ENCODE measurements around the gene MYH14.
"Not testable (repeated sequence)": the region's sequence is repeated elsewhere in the genome, so short reads cannot be mapped to it uniquely, and the experiment has no call there.

Gene MYH14

DNA sequence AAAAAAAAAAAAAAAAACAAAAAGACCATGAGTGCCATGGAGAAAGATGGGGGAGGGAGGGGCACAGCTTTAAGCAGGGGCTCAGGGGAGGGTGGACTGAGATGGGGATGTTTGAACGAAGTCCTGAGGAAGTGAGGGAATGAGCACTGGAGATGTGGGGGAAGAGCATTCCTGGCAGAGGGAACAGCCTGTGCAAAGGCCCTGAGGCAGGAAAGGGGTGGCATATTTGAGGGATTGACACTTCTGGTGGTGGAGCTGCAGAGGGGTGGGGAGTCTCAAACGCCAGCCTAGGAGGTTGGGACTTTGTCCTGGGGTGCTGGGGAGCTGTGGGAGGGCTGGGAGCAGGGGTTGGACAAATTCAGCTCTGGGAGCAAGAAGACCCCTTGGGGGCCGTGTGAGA lies 29.2 kb downstream of the MYH14 start:
- H3K36me3 ChIP-seq (ENCODE audit: control insufficient read depth in 4 of 4, insufficient read depth in 4 of 4, low read length in 3 of 4) = no peaks in the 10 kb centered on the region
- POLR2A ChIA-PET = no interaction called here
- H3K9me3 ChIP-seq (ENCODE audit: control extremely low read depth in 1 of 5, control insufficient read depth in 4 of 5, insufficient read depth in 2 of 5, low read depth in 1 of 5, low read length in 4 of 5) = no peaks in the 10 kb centered on the region
- WGBS (ENCODE audit: insufficient coverage) = 79% methylated on average over 3 of the region's 3 CpGs
- CTCF ChIA-PET = no interaction called here
- no peak overlapping the region for H3K27ac ChIP-seq (ENCODE audit: insufficient read depth in 1 of 2, low read depth in 1 of 2, low read length in 2 of 2, poor library complexity in 1 of 2, severe bottlenecking in 2 of 2)
- no peak overlapping the region for H3K4me3 ChIP-seq (ENCODE audit: control insufficient read depth in 1 of 7, extremely low read depth in 1 of 7, insufficient read depth in 4 of 7, low read depth in 2 of 7, low read length in 6 of 7)
- no peaks in the 10 kb centered on the region for H3K4me1 ChIP-seq (ENCODE audit: control extremely low read depth in 1 of 4, control insufficient read depth in 4 of 4, insufficient read depth in 4 of 4, low read length in 3 of 4)
- DNase-seq = no peak
- H3K27me3 ChIP-seq (replicated peaks in 2 of 5; ENCODE audit: control insufficient read depth in 4 of 5, insufficient read depth in 5 of 5, low read length in 4 of 5) = peaks cover 0 to 44% (median 0%) of the 10 kb centered on the region in 5 experiments

DNA sequence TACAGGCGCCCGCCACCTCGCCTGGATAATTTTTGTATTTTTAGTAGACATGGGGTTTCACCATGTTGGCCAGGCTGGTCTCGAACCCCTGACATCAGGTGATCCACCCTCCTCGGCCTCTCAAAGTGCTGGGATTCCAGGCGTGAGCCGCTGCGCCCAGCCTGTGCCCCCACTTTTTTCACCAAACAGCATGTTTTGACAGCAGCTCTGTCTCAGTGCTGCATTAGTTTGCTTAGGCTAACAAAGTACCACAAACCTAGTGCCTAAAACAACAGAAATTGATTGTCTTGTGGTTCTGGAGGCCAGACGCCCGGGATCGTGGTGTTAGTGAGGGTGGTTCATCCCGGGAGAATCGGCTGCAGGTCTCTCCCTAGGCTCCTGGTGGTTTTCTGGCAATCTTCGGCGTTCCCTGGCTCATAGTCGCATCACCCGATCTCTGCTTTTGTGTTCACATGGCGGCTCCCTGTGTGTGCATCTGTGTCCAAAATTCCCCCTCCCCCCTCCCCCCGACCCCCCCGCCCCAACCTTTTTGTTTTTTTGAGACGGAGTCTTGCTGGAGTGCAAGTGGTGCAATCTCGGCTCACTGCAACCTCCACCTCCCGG lies 30.0 kb downstream of the MYH14 start:
- ChIA-PET POLR2A (no interaction called here), CTCF (no interaction called here)
- H3K27ac ChIP-seq (ENCODE audit: insufficient read depth in 1 of 2, low read depth in 1 of 2, low read length in 2 of 2, poor library complexity in 1 of 2, severe bottlenecking in 2 of 2) = no peak overlapping the region
- no peaks in the 10 kb centered on the region for H3K36me3 ChIP-seq (ENCODE audit: control insufficient read depth in 4 of 4, insufficient read depth in 4 of 4, low read length in 3 of 4)
- WGBS (ENCODE audit: insufficient coverage) = 80% methylated on average over 11 of the region's 23 CpGs
- H3K4me3 ChIP-seq (ENCODE audit: control insufficient read depth in 1 of 7, extremely low read depth in 1 of 7, insufficient read depth in 4 of 7, low read depth in 2 of 7, low read length in 6 of 7) = no peak overlapping the region
- peaks cover 0 to 46% (median 0%) of the 10 kb centered on the region in 5 experiments for H3K27me3 ChIP-seq (replicated peaks in 2 of 5; ENCODE audit: control insufficient read depth in 4 of 5, insufficient read depth in 5 of 5, low read length in 4 of 5)
- no peak for DNase-seq
- H3K9me3 ChIP-seq (ENCODE audit: control extremely low read depth in 1 of 5, control insufficient read depth in 4 of 5, insufficient read depth in 2 of 5, low read depth in 1 of 5, low read length in 4 of 5) = no peaks in the 10 kb centered on the region
- no peaks in the 10 kb centered on the region for H3K4me1 ChIP-seq (ENCODE audit: control extremely low read depth in 1 of 4, control insufficient read depth in 4 of 4, insufficient read depth in 4 of 4, low read length in 3 of 4)

GRCh38 chr19:50237493-50237892 lies 34.1 kb downstream of the MYH14 start:
- WGBS (ENCODE audit: insufficient coverage) = 46% methylated on average over 8 of the region's 11 CpGs
- peaks cover 0 to 15% (median 0%) of the 10 kb centered on the region in 5 experiments for H3K27me3 ChIP-seq (replicated peaks in 2 of 5; ENCODE audit: control insufficient read depth in 4 of 5, insufficient read depth in 5 of 5, low read length in 4 of 5)
- H3K36me3 ChIP-seq (ENCODE audit: control insufficient read depth in 4 of 4, insufficient read depth in 4 of 4, low read length in 3 of 4); H3K27ac ChIP-seq (ENCODE audit: insufficient read depth in 1 of 2, low read depth in 1 of 2, low read length in 2 of 2, poor library complexity in 1 of 2, severe bottlenecking in 2 of 2); CTCF ChIA-PET; POLR2A ChIA-PET; H3K9me3 ChIP-seq (ENCODE audit: control extremely low read depth in 1 of 5, control insufficient read depth in 4 of 5, insufficient read depth in 2 of 5, low read depth in 1 of 5, low read length in 4 of 5); H3K4me1 ChIP-seq (ENCODE audit: control extremely low read depth in 1 of 4, control insufficient read depth in 4 of 4, insufficient read depth in 4 of 4, low read length in 3 of 4); H3K4me3 ChIP-seq (ENCODE audit: control insufficient read depth in 1 of 7, extremely low read depth in 1 of 7, insufficient read depth in 4 of 7, low read depth in 2 of 7, low read length in 6 of 7); DNase-seq: not testable (repeated sequence)

DNA sequence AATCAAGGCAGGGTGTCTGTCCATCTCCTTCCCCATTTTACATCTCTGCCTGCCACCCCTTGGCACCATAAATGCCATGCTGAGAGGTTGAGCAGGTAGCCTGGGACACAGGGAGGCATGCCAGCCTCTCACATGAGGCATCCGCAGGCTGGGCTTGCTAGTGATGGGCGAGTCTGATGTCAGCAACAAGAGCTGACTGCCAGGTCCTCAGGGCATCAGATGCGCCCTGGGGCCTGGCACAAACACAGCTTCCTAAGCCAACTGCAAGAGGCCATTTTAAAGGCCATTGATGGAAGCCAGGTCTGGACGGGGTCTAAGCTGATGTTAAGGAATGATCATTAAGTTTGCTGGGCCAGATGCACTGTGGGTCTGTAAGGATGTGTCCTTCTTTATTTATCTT lies 34.6 kb downstream of the MYH14 start:
- 98% methylated on average over 4 of the region's 4 CpGs for WGBS (ENCODE audit: insufficient coverage)
- H3K4me3 ChIP-seq (ENCODE audit: control insufficient read depth in 1 of 7, extremely low read depth in 1 of 7, insufficient read depth in 4 of 7, low read depth in 2 of 7, low read length in 6 of 7) = no peak overlapping the region
- no peaks in the 10 kb centered on the region for H3K9me3 ChIP-seq (ENCODE audit: control extremely low read depth in 1 of 5, control insufficient read depth in 4 of 5, insufficient read depth in 2 of 5, low read depth in 1 of 5, low read length in 4 of 5)
- no peak for DNase-seq
- H3K27me3 ChIP-seq (replicated peaks in 2 of 5; ENCODE audit: control insufficient read depth in 4 of 5, insufficient read depth in 5 of 5, low read length in 4 of 5) = peaks cover 0 to 15% (median 0%) of the 10 kb centered on the region in 5 experiments
- no peaks in the 10 kb centered on the region for H3K4me1 ChIP-seq (ENCODE audit: control extremely low read depth in 1 of 4, control insufficient read depth in 4 of 4, insufficient read depth in 4 of 4, low read length in 3 of 4)
- CTCF ChIA-PET = no interaction called here
- POLR2A ChIA-PET = no interaction called here
- H3K36me3 ChIP-seq (ENCODE audit: control insufficient read depth in 4 of 4, insufficient read depth in 4 of 4, low read length in 3 of 4) = no peaks in the 10 kb centered on the region
- H3K27ac ChIP-seq (ENCODE audit: insufficient read depth in 1 of 2, low read depth in 1 of 2, low read length in 2 of 2, poor library complexity in 1 of 2, severe bottlenecking in 2 of 2) = no peak overlapping the region

GRCh38 chr19:50239921-50240590 lies 36.6 kb downstream of the MYH14 start:
- Histone ChIP-seq H3K27ac (ENCODE audit: insufficient read depth in 1 of 2, low read depth in 1 of 2, low read length in 2 of 2, poor library complexity in 1 of 2, severe bottlenecking in 2 of 2) (no peak overlapping the region), H3K27me3 (replicated peaks in 2 of 5; ENCODE audit: control insufficient read depth in 4 of 5, insufficient read depth in 5 of 5, low read length in 4 of 5) (peaks cover 0 to 8% (median 0%) of the 10 kb centered on the region in 5 experiments), H3K4me3 (ENCODE audit: control insufficient read depth in 1 of 7, extremely low read depth in 1 of 7, insufficient read depth in 4 of 7, low read depth in 2 of 7, low read length in 6 of 7) (no peak overlapping the region), H3K36me3 (ENCODE audit: control insufficient read depth in 4 of 4, insufficient read depth in 4 of 4, low read length in 3 of 4) (no peaks in the 10 kb centered on the region), H3K9me3 (ENCODE audit: control extremely low read depth in 1 of 5, control insufficient read depth in 4 of 5, insufficient read depth in 2 of 5, low read depth in 1 of 5, low read length in 4 of 5) (no peaks in the 10 kb centered on the region), H3K4me1 (ENCODE audit: control extremely low read depth in 1 of 4, control insufficient read depth in 4 of 4, insufficient read depth in 4 of 4, low read length in 3 of 4) (no peaks in the 10 kb centered on the region)
- DNase-seq = no peak
- POLR2A ChIA-PET = interaction anchor here (0.6 kb wide), 1 partner anchor 29 kb away, joined by 3 read pairs; no protein-coding TSS in a partner anchor
- WGBS (ENCODE audit: insufficient coverage) = 95% methylated on average over 8 of the region's 11 CpGs
- CTCF ChIA-PET = no interaction called here

GRCh38 chr19:50242581-50242980 lies 39.2 kb downstream of the MYH14 start:
- peaks cover 0 to 8% (median 0%) of the 10 kb centered on the region in 5 experiments for H3K27me3 ChIP-seq (replicated peaks in 2 of 5; ENCODE audit: control insufficient read depth in 4 of 5, insufficient read depth in 5 of 5, low read length in 4 of 5)
- no peak overlapping the region for H3K27ac ChIP-seq (ENCODE audit: insufficient read depth in 1 of 2, low read depth in 1 of 2, low read length in 2 of 2, poor library complexity in 1 of 2, severe bottlenecking in 2 of 2)
- H3K4me3 ChIP-seq (ENCODE audit: control insufficient read depth in 1 of 7, extremely low read depth in 1 of 7, insufficient read depth in 4 of 7, low read depth in 2 of 7, low read length in 6 of 7) = no peak overlapping the region
- ChIA-PET CTCF (no interaction called here), POLR2A (interaction anchor here (0.7 kb wide), 1 partner anchor 33 kb away, joined by 4 read pairs; no protein-coding TSS in a partner anchor)
- no peaks in the 10 kb centered on the region for H3K36me3 ChIP-seq (ENCODE audit: control insufficient read depth in 4 of 4, insufficient read depth in 4 of 4, low read length in 3 of 4)
- no peaks in the 10 kb centered on the region for H3K4me1 ChIP-seq (ENCODE audit: control extremely low read depth in 1 of 4, control insufficient read depth in 4 of 4, insufficient read depth in 4 of 4, low read length in 3 of 4)
- no peaks in the 10 kb centered on the region for H3K9me3 ChIP-seq (ENCODE audit: control extremely low read depth in 1 of 5, control insufficient read depth in 4 of 5, insufficient read depth in 2 of 5, low read depth in 1 of 5, low read length in 4 of 5)
- 100% methylated on average over 6 of the region's 6 CpGs for WGBS (ENCODE audit: insufficient coverage)
- no peak for DNase-seq

DNA sequence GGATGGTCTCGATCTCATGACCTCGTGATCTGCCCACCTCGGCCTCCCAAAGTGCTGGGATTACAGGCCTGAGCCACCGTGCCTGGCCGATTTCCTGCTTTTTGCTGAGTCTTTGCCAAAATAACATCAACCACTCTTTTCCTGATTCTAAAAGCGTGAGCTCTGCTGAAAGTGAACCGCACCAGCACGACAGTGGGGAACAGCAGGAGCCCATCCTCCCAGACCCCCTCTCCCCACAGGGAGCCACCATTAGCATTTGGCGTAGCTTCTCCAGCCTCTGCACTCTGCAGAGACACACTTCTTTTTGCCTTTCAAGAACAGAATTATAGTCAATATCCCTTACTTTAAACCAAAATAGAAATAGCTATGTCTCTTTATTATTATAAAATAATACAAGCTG lies 41.3 kb downstream of the MYH14 start:
- POLR2A ChIA-PET = no interaction called here
- Histone ChIP-seq H3K36me3 (ENCODE audit: control insufficient read depth in 4 of 4, insufficient read depth in 4 of 4, low read length in 3 of 4) (no peaks in the 10 kb centered on the region), H3K4me1 (ENCODE audit: control extremely low read depth in 1 of 4, control insufficient read depth in 4 of 4, insufficient read depth in 4 of 4, low read length in 3 of 4) (no peaks in the 10 kb centered on the region), H3K27me3 (replicated peaks in 2 of 5; ENCODE audit: control insufficient read depth in 4 of 5, insufficient read depth in 5 of 5, low read length in 4 of 5) (peaks cover 0 to 3% (median 0%) of the 10 kb centered on the region in 5 experiments), H3K4me3 (ENCODE audit: control insufficient read depth in 1 of 7, extremely low read depth in 1 of 7, insufficient read depth in 4 of 7, low read depth in 2 of 7, low read length in 6 of 7) (no peak overlapping the region), H3K9me3 (ENCODE audit: control extremely low read depth in 1 of 5, control insufficient read depth in 4 of 5, insufficient read depth in 2 of 5, low read depth in 1 of 5, low read length in 4 of 5) (no peaks in the 10 kb centered on the region), H3K27ac (ENCODE audit: insufficient read depth in 1 of 2, low read depth in 1 of 2, low read length in 2 of 2, poor library complexity in 1 of 2, severe bottlenecking in 2 of 2) (no peak overlapping the region)
- DNase-seq = no peak
- CTCF ChIA-PET = no interaction called here
- 62% methylated on average over 8 of the region's 9 CpGs for WGBS (ENCODE audit: insufficient coverage)
